Kidney (tissue), 14 donors: Measurements from ENCODE around the gene PDE10A. TPM values are rescaled to one million over a fixed set of nuclear protein-coding genes. Genes with fewer than 3 reads are reported as not detected.
"Not testable (repeated sequence)": the region's sequence is repeated elsewhere in the genome, so short reads cannot be mapped to it uniquely, and the experiment has no call there.

ENCODE experiments used
- DNase-seq, 5 donors: peaks; one replicate each; pipeline ENCODE4 v3.0.0-alpha.2; 2013 to 2020
- FAIRE-seq: peaks from 2 replicates; lab custom pipeline; 2012; peaks lifted over from hg19 to GRCh38; lab: Jason Lieb, UNC
- H3K27ac ChIP-seq, 2 donors: one replicate each; pipeline ENCODE4 v1.7.0; 2013; ENCODE audit warnings: low read depth in 2 of 2, low read length in 2 of 2, inconsistent platforms in 1 of 2
- H3K27me3 ChIP-seq: one replicate; pipeline ENCODE4 v1.7.1; 2013; ENCODE audit warnings: low read length, inconsistent platforms; ENCODE audit not compliant: control insufficient read depth, insufficient read depth
- H3K36me3 ChIP-seq, 3 donors: one replicate each; pipeline versions ENCODE4 v1.7.0 to v1.7.1; 2013; ENCODE audit warnings: low read length in 3 of 3, control low read depth in 1 of 3, inconsistent platforms in 1 of 3; ENCODE audit not compliant: insufficient read depth in 3 of 3, control insufficient read depth in 2 of 3
- H3K4me1 ChIP-seq, 3 donors: one replicate each; pipeline versions ENCODE4 v1.7.0 to v1.7.1; 2013; ENCODE audit warnings: low read length in 3 of 3, inconsistent platforms in 1 of 3, low read depth in 1 of 3; ENCODE audit not compliant: control insufficient read depth in 2 of 3, insufficient read depth in 2 of 3
- H3K4me3 ChIP-seq, 3 donors: one replicate each; pipeline versions ENCODE4 v1.7.0 to v1.8.1; 2013; ENCODE audit warnings: low read length in 3 of 3, control low read depth in 1 of 3, inconsistent platforms in 1 of 3
- H3K9ac ChIP-seq, 3 donors: one replicate each; pipeline versions ENCODE4 v1.7.0 to v1.7.1; 2013; ENCODE audit warnings: low read length in 3 of 3, control low read depth in 1 of 3, inconsistent platforms in 1 of 3
- H3K9me3 ChIP-seq, 3 donors: one replicate each; pipeline versions ENCODE4 v1.7.0 to v1.7.1; 2013; ENCODE audit warnings: low read length in 3 of 3, control low read depth in 1 of 3, inconsistent platforms in 1 of 3; ENCODE audit not compliant: control insufficient read depth in 2 of 3, insufficient read depth in 1 of 3
- CTCF ChIP-seq: IDR thresholded peaks from 3 replicates; pipeline ENCODE4 v1.5.1; 2012; ENCODE audit warnings: mild to moderate bottlenecking, moderate library complexity, borderline replicate concordance; ENCODE audit not compliant: insufficient read depth; ENCODE audit errors: extremely low read depth
- intact Hi-C: fragments of 100-400 bp; cut with DNase I; formaldehyde crosslinking; loops from one replicate; pipeline ENCODE4 v1.11.1; 2022
- polyA plus RNA-seq: library from polyadenylated mRNA; stranded (reverse); fragments of 350-450 nt; fragmentation: Illumina TruSeq; extraction: RNeasy Lipid Tissue Mini Kit (QIAGEN cat#74804); gene quantifications from one replicate; pipeline ENCODE4 v1.2.3, GENCODE V29; 2014; ENCODE audit warnings: low read depth, low replicate concordance; ENCODE audit not compliant: insufficient read depth
- total RNA-seq: library from RNA; stranded (reverse); fragmentation: NEBNext Ultra II Directional; extraction: Animal tissue kit (Norgen Biotek cat#: 25700); gene quantifications from one replicate; pipeline ENCODE4 v1.2.1, GENCODE V29; 2021
- donor health status: control.
- donor health status: control.
- donor health status: control.
- donor health status: control.
- donor health status: control.
- donor health status: DM: yes; HTN: yes; CAD: no.
- donor health status: Normal renal cell carcinoma (clear cell type).

The PDE10A gene
- total and polyA plus RNA-seq, 2 donors from 2014 or later: 4.8 to 23.1 TPM

GRCh38 chr6:165508321-165508869 lies 154.6 kb downstream of the PDE10A start:
- no peaks in the 10 kb centered on the region for H3K27me3 ChIP-seq
- no peak overlapping the region for H3K27ac ChIP-seq
- no peak for TF ChIP-seq CTCF
- H3K4me3 ChIP-seq: no peak overlapping the region
- no peaks in the 10 kb centered on the region for H3K4me1 ChIP-seq
- DNase-seq (no peak), FAIRE-seq (no peak)
- no peaks in the 10 kb centered on the region for H3K9me3 ChIP-seq
- no peaks in the 10 kb centered on the region for H3K36me3 ChIP-seq
- no peak overlapping the region for H3K9ac ChIP-seq
- intact Hi-C loops: no loop called here

GRCh38 chr6:165506657-165507056 lies 156.4 kb downstream of the PDE10A start:
- no peak overlapping the region for H3K27ac ChIP-seq
- TF ChIP-seq CTCF: no peak
- H3K9me3 ChIP-seq: no peaks in the 10 kb centered on the region
- H3K4me3 ChIP-seq: no peak overlapping the region
- H3K9ac ChIP-seq: no peak overlapping the region
- FAIRE-seq (no peak), DNase-seq (no peak)
- intact Hi-C loops: no loop called here
- H3K36me3 ChIP-seq: no peaks in the 10 kb centered on the region
- H3K4me1 ChIP-seq: no peaks in the 10 kb centered on the region
- H3K27me3 ChIP-seq: no peaks in the 10 kb centered on the region

GRCh38 chr6:165500214-165500907 lies 162.7 kb downstream of the PDE10A start:
- FAIRE-seq, H3K27me3 ChIP-seq, H3K4me1 ChIP-seq, intact Hi-C loops, H3K9me3 ChIP-seq, H3K4me3 ChIP-seq, H3K27ac ChIP-seq, H3K9ac ChIP-seq, H3K36me3 ChIP-seq: not testable (repeated sequence)
- DNase-seq: peak in 1 of 5 donors; percentile 27

- Histone ChIP-seq H3K27ac (no peak overlapping the region), H3K36me3 (no peaks in the 10 kb centered on the region), H3K4me1 (no peaks in the 10 kb centered on the region), H3K27me3 (no peaks in the 10 kb centered on the region), H3K9ac (no peak overlapping the region), H3K9me3 (no peaks in the 10 kb centered on the region), H3K4me3 (no peak overlapping the region)
- no peak for FAIRE-seq
- DNase-seq: no peak
- TF ChIP-seq CTCF: no peak
- intact Hi-C loops: no loop called here
Measured at GRCh38 chr6:165497472-165497871, 165.6 kb downstream of the PDE10A start.
